ENCODE data around the gene IGF2BP2.
A peak's percentile ranks its signal among the peaks of the same experiment; 100 is the strongest.
"Not testable (repeated sequence)": the region's sequence is repeated elsewhere in the genome, so short reads cannot be mapped to it uniquely, and the experiment has no call there.

Gene IGF2BP2

GRCh38 chr3:185825006-185825638 is at the start of gene IGF2BP2:
TSS of gene IGF2BP2 (minus strand) at chr3:185825042. CDS start at chr3:185824960, 82 bp downstream.
- DNase-seq (ENCODE audit: low spot score) = peak; percentile 65

GRCh38 chr3:185874119-185874518 is 49.3 kb upstream of the IGF2BP2 start:
- DNase-seq (ENCODE audit: low spot score) = no peak

- no peak for DNase-seq (ENCODE audit: low spot score)
Measured at GRCh38 chr3:185867650-185868049, 42.8 kb upstream of the IGF2BP2 start.

- no peak for DNase-seq (ENCODE audit: low spot score)
Measured at GRCh38 chr3:185866995-185867394, 42.2 kb upstream of the IGF2BP2 start.

GRCh38 chr3:185866555-185866954 is 41.7 kb upstream of the IGF2BP2 start:
- no peak for DNase-seq (ENCODE audit: low spot score)

- no peak for DNase-seq (ENCODE audit: low spot score)
Measured at GRCh38 chr3:185865247-185865646, 40.4 kb upstream of the IGF2BP2 start.

- DNase-seq (ENCODE audit: low spot score) = no peak
Measured at GRCh38 chr3:185864767-185865166, 39.9 kb upstream of the IGF2BP2 start.

GRCh38 chr3:185862920-185863319 is 38.1 kb upstream of the IGF2BP2 start:
- DNase-seq (ENCODE audit: low spot score) = no peak

- no peak for DNase-seq (ENCODE audit: low spot score)
Measured at GRCh38 chr3:185859294-185859972, 34.6 kb upstream of the IGF2BP2 start.

GRCh38 chr3:185858502-185859225 is 33.8 kb upstream of the IGF2BP2 start:
- no peak for DNase-seq (ENCODE audit: low spot score)

- no peak for DNase-seq (ENCODE audit: low spot score)
Measured at GRCh38 chr3:185857208-185857607, 32.4 kb upstream of the IGF2BP2 start.

- DNase-seq (ENCODE audit: low spot score) = no peak
Measured at GRCh38 chr3:185856652-185857051, 31.8 kb upstream of the IGF2BP2 start.

GRCh38 chr3:185853771-185854170 is 28.9 kb upstream of the IGF2BP2 start:
- not testable (repeated sequence) for DNase-seq (ENCODE audit: low spot score)

- DNase-seq (ENCODE audit: low spot score) = no peak
Measured at GRCh38 chr3:185852635-185853034, 27.8 kb upstream of the IGF2BP2 start.

- no peak for DNase-seq (ENCODE audit: low spot score)
Measured at GRCh38 chr3:185851959-185852358, 27.1 kb upstream of the IGF2BP2 start.

- DNase-seq (ENCODE audit: low spot score) = no peak
Measured at GRCh38 chr3:185851046-185851445, 26.2 kb upstream of the IGF2BP2 start.

- no peak for DNase-seq (ENCODE audit: low spot score)
Measured at GRCh38 chr3:185847506-185847905, 22.7 kb upstream of the IGF2BP2 start.

GRCh38 chr3:185846037-185846436 is 21.2 kb upstream of the IGF2BP2 start:
- DNase-seq (ENCODE audit: low spot score) = no peak

- no peak for DNase-seq (ENCODE audit: low spot score)
Measured at GRCh38 chr3:185844051-185844450, 19.2 kb upstream of the IGF2BP2 start.

- DNase-seq (ENCODE audit: low spot score) = no peak
Measured at GRCh38 chr3:185843635-185844034, 18.8 kb upstream of the IGF2BP2 start.

- no peak for DNase-seq (ENCODE audit: low spot score)
Measured at GRCh38 chr3:185843126-185843525, 18.3 kb upstream of the IGF2BP2 start.

GRCh38 chr3:185842241-185842640 is 17.4 kb upstream of the IGF2BP2 start:
- no peak for DNase-seq (ENCODE audit: low spot score)

GRCh38 chr3:185838417-185838989 is 13.7 kb upstream of the IGF2BP2 start:
- DNase-seq (ENCODE audit: low spot score) = not testable (repeated sequence)

All from HuH-7.5 (cell line).